ENCODE results near the gene MATN1.

GRCh38 chr1:30751830-30752650 is 28.7 kb upstream of the MATN1 start:
- TF ChIP-seq CTCF (IDR thresholded peaks at IDR 0.05 in 2 of 3, conservative IDR thresholded peaks at IDR 0.05 in 1 of 3; ENCODE audit: borderline replicate concordance in 1 of 3, insufficient read depth in 1 of 3, low read depth in 2 of 3, low read length in 2 of 3), result no peak
- no peak for TF ChIP-seq EZH2 (IDR thresholded peaks at IDR 0.05)
- no peak for TF ChIP-seq POLR2A (IDR thresholded peaks at IDR 0.05; ENCODE audit: borderline replicate concordance, extremely low read depth, insufficient read depth, insufficient read length)
- TF ChIP-seq SP1 (IDR thresholded peaks at IDR 0.05; ENCODE audit: low read depth), result no peak
- no peak for TF ChIP-seq EGR1 (IDR thresholded peaks at IDR 0.05; ENCODE audit: low read depth)
- no peak for TF ChIP-seq CBX3 (IDR thresholded peaks at IDR 0.05; ENCODE audit: low read depth)
- TF ChIP-seq REST (IDR thresholded peaks at IDR 0.05; ENCODE audit: low read depth), result no peak
- TF ChIP-seq ZFX (IDR thresholded peaks at IDR 0.05), result no peak
- no peak for TF ChIP-seq ATF3 (IDR thresholded peaks at IDR 0.05)
- no peak for TF ChIP-seq SIN3A (IDR thresholded peaks at IDR 0.05; ENCODE audit: low read depth)
- TF ChIP-seq CEBPB (IDR thresholded peaks at IDR 0.05; ENCODE audit: low read depth), result no peak
- no peak for TF ChIP-seq JUND (IDR thresholded peaks at IDR 0.05)
